Stimulated activated CD4-positive, alpha-beta T cell treated with anti-CD3 and anti-CD28 coated beads, Interleukin-4, amount 100 ng/mL, for 1 hour (primary cell): ENCODE results near the gene GBE1.

ENCODE experiments used
- DNase-seq: peaks from one replicate; pipeline ENCODE4 v3.0.0-alpha.2; 2020

GBE1 gene

GRCh38 chr3:81601707-81602305 lies 159.6 kb downstream of the GBE1 start:
- no peak for DNase-seq

GRCh38 chr3:81592101-81592500 lies 169.3 kb downstream of the GBE1 start:
- no peak for DNase-seq

- DNase-seq, result no peak
These were observed 175.5 kb downstream of the GBE1 start for GRCh38 chr3:81585937-81586336.

GRCh38 chr3:81585056-81585455 lies 176.4 kb downstream of the GBE1 start:
- DNase-seq, result no peak

- DNase-seq, result peak; percentile 2
These were observed 179.4 kb downstream of the GBE1 start for GRCh38 chr3:81581966-81582599.

GRCh38 chr3:81580355-81580754 lies 181.1 kb downstream of the GBE1 start:
- no peak for DNase-seq

- DNase-seq, result no peak
These were observed 181.7 kb downstream of the GBE1 start for GRCh38 chr3:81579744-81580143.

- DNase-seq, result no peak
These were observed 189.2 kb downstream of the GBE1 start for GRCh38 chr3:81572201-81572756.

- no peak for DNase-seq
These were observed 193.1 kb downstream of the GBE1 start for GRCh38 chr3:81568378-81568777.

GRCh38 chr3:81565041-81565440 lies 196.4 kb downstream of the GBE1 start:
- DNase-seq, result no peak

GRCh38 chr3:81558106-81558505 lies 203.3 kb downstream of the GBE1 start:
- no peak for DNase-seq

- DNase-seq, result no peak
These were observed 206.6 kb downstream of the GBE1 start for GRCh38 chr3:81554801-81555200.

GRCh38 chr3:81554388-81554787 lies 207.1 kb downstream of the GBE1 start:
- DNase-seq, result no peak

GRCh38 chr3:81550415-81550814 lies 211.0 kb downstream of the GBE1 start:
- DNase-seq, result no peak

- DNase-seq, result no peak
These were observed 211.6 kb downstream of the GBE1 start for GRCh38 chr3:81549831-81550230.

GRCh38 chr3:81549388-81549787 lies 212.1 kb downstream of the GBE1 start:
- no peak for DNase-seq

GRCh38 chr3:81545572-81545971 lies 215.9 kb downstream of the GBE1 start:
- no peak for DNase-seq

GRCh38 chr3:81544385-81544784 lies 217.1 kb downstream of the GBE1 start:
- DNase-seq, result no peak

GRCh38 chr3:81540787-81541186 lies 220.7 kb downstream of the GBE1 start:
- no peak for DNase-seq

GRCh38 chr3:81531846-81532245 lies 229.6 kb downstream of the GBE1 start:
- DNase-seq, result no peak

GRCh38 chr3:81531263-81531662 lies 230.2 kb downstream of the GBE1 start:
- DNase-seq, result no peak

GRCh38 chr3:81530180-81530939 lies 231.1 kb downstream of the GBE1 start:
- no peak for DNase-seq

- no peak for DNase-seq
These were observed 239.6 kb downstream of the GBE1 start for GRCh38 chr3:81521855-81522254.

GRCh38 chr3:81518945-81519344 lies 242.5 kb downstream of the GBE1 start:
- DNase-seq, result no peak
